DND-41 (cell line): ENCODE results near the gene GPRIN1.

ENCODE experiments used
- EZH2 ChIP-seq: IDR thresholded peaks from 3 replicates; pipeline ENCODE4 v1.6.1; 2012; ENCODE audit warnings: borderline replicate concordance, low read depth, mild to moderate bottlenecking, moderate library complexity, low read length, inconsistent platforms; ENCODE audit not compliant: severe bottlenecking
- TF ChIP-seq, protein P1 (sequence below): IDR thresholded peaks from 2 replicates; pipeline ENCODE4 v1.5.1; 2012; ENCODE audit warnings: borderline replicate concordance, low read length, moderate library complexity, mild to moderate bottlenecking; ENCODE audit not compliant: poor library complexity, severe bottlenecking; ENCODE audit errors: extremely low read depth

GRCh38 chr5:176636426-176636825 lies 26.5 kb upstream of the GPRIN1 start:
- TF ChIP-seq, protein P1, sequence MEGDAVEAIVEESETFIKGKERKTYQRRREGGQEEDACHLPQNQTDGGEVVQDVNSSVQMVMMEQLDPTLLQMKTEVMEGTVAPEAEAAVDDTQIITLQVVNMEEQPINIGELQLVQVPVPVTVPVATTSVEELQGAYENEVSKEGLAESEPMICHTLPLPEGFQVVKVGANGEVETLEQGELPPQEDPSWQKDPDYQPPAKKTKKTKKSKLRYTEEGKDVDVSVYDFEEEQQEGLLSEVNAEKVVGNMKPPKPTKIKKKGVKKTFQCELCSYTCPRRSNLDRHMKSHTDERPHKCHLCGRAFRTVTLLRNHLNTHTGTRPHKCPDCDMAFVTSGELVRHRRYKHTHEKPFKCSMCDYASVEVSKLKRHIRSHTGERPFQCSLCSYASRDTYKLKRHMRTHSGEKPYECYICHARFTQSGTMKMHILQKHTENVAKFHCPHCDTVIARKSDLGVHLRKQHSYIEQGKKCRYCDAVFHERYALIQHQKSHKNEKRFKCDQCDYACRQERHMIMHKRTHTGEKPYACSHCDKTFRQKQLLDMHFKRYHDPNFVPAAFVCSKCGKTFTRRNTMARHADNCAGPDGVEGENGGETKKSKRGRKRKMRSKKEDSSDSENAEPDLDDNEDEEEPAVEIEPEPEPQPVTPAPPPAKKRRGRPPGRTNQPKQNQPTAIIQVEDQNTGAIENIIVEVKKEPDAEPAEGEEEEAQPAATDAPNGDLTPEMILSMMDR, result no peak
- TF ChIP-seq EZH2, result no peak
